HepG2 (cell line): ENCODE measurements around the gene NECAB2. TPM values are rescaled to one million over a fixed set of nuclear protein-coding genes. Genes with fewer than 3 reads are reported as not detected.

ENCODE experiments used
- ARHGAP35 ChIP-seq: sonication (generic); formaldehyde crosslinking; IDR thresholded peaks from 2 replicates; pipeline ENCODE4 v1.9.0; 2022; ENCODE audit warnings: mild to moderate bottlenecking, inconsistent platforms, moderate library complexity, missing genetic modification reagents, borderline replicate concordance
- ARNTL ChIP-seq: sonication (generic); formaldehyde crosslinking; IDR thresholded peaks from 2 replicates; pipeline ENCODE4 v1.4.0; 2020; ENCODE audit warnings: mild to moderate bottlenecking, missing genetic modification reagents
- CAMTA2 ChIP-seq: sonication (generic); formaldehyde crosslinking; IDR thresholded peaks from 2 replicates; pipeline ENCODE4 v1.4.0; 2020; ENCODE audit warnings: mild to moderate bottlenecking, missing genetic modification reagents, borderline replicate concordance
- CENPBD1 ChIP-seq: sonication (generic); formaldehyde crosslinking; IDR thresholded peaks from 2 replicates; pipeline ENCODE4 v1.8.0; 2022; ENCODE audit warnings: missing genetic modification reagents, low read depth, mild to moderate bottlenecking, borderline replicate concordance
- ELF1 ChIP-seq: sonication (generic); formaldehyde crosslinking; IDR thresholded peaks from 2 replicates; pipeline ENCODE4 v1.4.0; 2020; ENCODE audit warnings: missing genetic modification reagents
- ELF3 ChIP-seq: IDR thresholded peaks from 2 replicates; pipeline ENCODE4 v1.6.1; 2016; ENCODE audit warnings: missing genetic modification reagents, missing compliant biosample characterization
- GPN1 ChIP-seq: sonication (generic); formaldehyde crosslinking; IDR thresholded peaks from 2 replicates; pipeline ENCODE4 v1.5.1; 2020; ENCODE audit warnings: missing genetic modification reagents, borderline replicate concordance
- MATR3 ChIP-seq: sonication (generic); formaldehyde crosslinking; IDR thresholded peaks from 2 replicates; pipeline ENCODE4 v1.4.0; 2020; ENCODE audit warnings: missing genetic modification reagents
- MXI1 ChIP-seq: IDR thresholded peaks from 3 replicates; pipeline ENCODE4 v1.6.1; 2012; ENCODE audit warnings: low read depth, low read length, inconsistent platforms, borderline replicate concordance
- NBN ChIP-seq: fragments of 450-650 bp; conservative IDR thresholded peaks from 2 replicates; pipeline ENCODE4 v1.6.1; 2017
- RERE ChIP-seq: IDR thresholded peaks from 2 replicates; pipeline ENCODE4 v1.6.1; 2016; ENCODE audit warnings: low read depth, missing genetic modification reagents, missing compliant biosample characterization
- REXO4 ChIP-seq: sonication (generic); formaldehyde crosslinking; IDR thresholded peaks from 2 replicates; pipeline ENCODE4 v1.8.0; 2022; ENCODE audit warnings: missing genetic modification reagents, mild to moderate bottlenecking, borderline replicate concordance
- SMARCE1 ChIP-seq: fragments of 450-650 bp; IDR thresholded peaks from 2 replicates; pipeline ENCODE4 v1.6.1; 2017; ENCODE audit warnings: borderline replicate concordance
- ZBTB20 ChIP-seq: sonication (generic); formaldehyde crosslinking; IDR thresholded peaks from 2 replicates; pipeline ENCODE4 v1.8.1; 2023; ENCODE audit warnings: missing genetic modification reagents, low read depth, mild to moderate bottlenecking, borderline replicate concordance
- ZNF317 ChIP-seq: sonication (generic); formaldehyde crosslinking; IDR thresholded peaks from 2 replicates; pipeline ENCODE4 v1.5.0; 2020; ENCODE audit warnings: mild to moderate bottlenecking, missing genetic modification reagents
- ZNF839 ChIP-seq: sonication (generic); formaldehyde crosslinking; IDR thresholded peaks from 2 replicates; pipeline ENCODE4 v1.4.0; 2020; ENCODE audit warnings: missing genetic modification reagents, mild to moderate bottlenecking, borderline replicate concordance
- polyA plus RNA-seq, 8 experiments: library from polyadenylated mRNA; depleted of rRNA in 3 of 8; stranded (reverse) in 7 of 8; unstranded in 1 of 8; fragments of >200 nt; fragmentation: Illumina TruSeq in 4 of 8; extraction: Trizol in 4 of 8; gene quantifications; 2 replicates each; pipeline versions ENCODE4 v1.2.1 to v1.2.3, GENCODE V29; 2011 to 2016; ENCODE audit warnings: low read depth in 4 of 8, missing spikeins in 1 of 8, mixed read lengths in 1 of 8; ENCODE audit not compliant: insufficient read depth in 1 of 8
- total RNA-seq, 5 experiments: library from RNA; depleted of rRNA; stranded (reverse); fragments of >200 nt; fragmentation: Illumina TruSeq; extraction: Trizol; gene quantifications; 2 replicates each; pipeline ENCODE4 v1.2.3, GENCODE V29; 2016; ENCODE audit warnings: low read depth in 1 of 5
- TF ChIP-seq, protein P1 (sequence below): sonication (generic); formaldehyde crosslinking; IDR thresholded peaks from 2 replicates; pipeline ENCODE4 v1.4.0; 2020; ENCODE audit warnings: missing genetic modification reagents
- TF ChIP-seq, protein P2 (sequence below): IDR thresholded peaks from 2 replicates; pipeline ENCODE4 v1.6.1; 2016; ENCODE audit warnings: mild to moderate bottlenecking
- TF ChIP-seq, protein P3 (sequence below): sonication (generic); formaldehyde crosslinking; IDR thresholded peaks from 2 replicates; pipeline ENCODE4 v1.4.0; 2020; ENCODE audit warnings: mild to moderate bottlenecking, missing genetic modification reagents

Gene NECAB2
- total and polyA plus RNA-seq, 2 of the 13 experiments (the other 11 are each of a cell fraction or from before 2014, with no cell fraction given) = 0.21 to 0.49 TPM

- TF ChIP-seq ZNF317 (CRISPR knock-in tag) (peak; percentile 69), ZNF839 (no peak), ARNTL (CRISPR knock-in tag) (peak; percentile 98), CAMTA2 (CRISPR knock-in tag) (no peak), MXI1 (peak; percentile 62; the same call in 2 of the 3 replicates), REXO4 (CRISPR knock-in tag) (no peak), NBN (no peak), GPN1 (no peak), ELF1 (CRISPR knock-in tag) (peak; percentile 61), ZBTB20 (CRISPR knock-in tag) (peak; percentile 90; the same call in 1 of the 2 replicates), SMARCE1 (no peak), ARHGAP35 (CRISPR knock-in tag) (0 out of 2 replicates have a peak, but pooled peaks have one; percentile 25), ELF3 (CRISPR knock-in tag) (peak; percentile 96), CENPBD1 (CRISPR knock-in tag) (no peak), RERE (CRISPR knock-in tag) (peak; percentile 99), MATR3 (CRISPR knock-in tag) (no peak)
- TF ChIP-seq, protein P1, sequence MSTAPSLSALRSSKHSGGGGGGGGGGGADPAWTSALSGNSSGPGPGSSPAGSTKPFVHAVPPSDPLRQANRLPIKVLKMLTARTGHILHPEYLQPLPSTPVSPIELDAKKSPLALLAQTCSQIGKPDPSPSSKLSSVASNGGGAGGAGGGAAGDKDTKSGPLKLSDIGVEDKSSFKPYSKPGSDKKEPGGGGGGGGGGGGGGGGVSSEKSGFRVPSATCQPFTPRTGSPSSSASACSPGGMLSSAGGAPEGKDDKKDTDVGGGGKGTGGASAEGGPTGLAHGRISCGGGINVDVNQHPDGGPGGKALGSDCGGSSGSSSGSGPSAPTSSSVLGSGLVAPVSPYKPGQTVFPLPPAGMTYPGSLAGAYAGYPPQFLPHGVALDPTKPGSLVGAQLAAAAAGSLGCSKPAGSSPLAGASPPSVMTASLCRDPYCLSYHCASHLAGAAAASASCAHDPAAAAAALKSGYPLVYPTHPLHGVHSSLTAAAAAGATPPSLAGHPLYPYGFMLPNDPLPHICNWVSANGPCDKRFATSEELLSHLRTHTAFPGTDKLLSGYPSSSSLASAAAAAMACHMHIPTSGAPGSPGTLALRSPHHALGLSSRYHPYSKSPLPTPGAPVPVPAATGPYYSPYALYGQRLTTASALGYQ (CRISPR knock-in tag) = peak; percentile 100
- TF ChIP-seq, protein P2, sequence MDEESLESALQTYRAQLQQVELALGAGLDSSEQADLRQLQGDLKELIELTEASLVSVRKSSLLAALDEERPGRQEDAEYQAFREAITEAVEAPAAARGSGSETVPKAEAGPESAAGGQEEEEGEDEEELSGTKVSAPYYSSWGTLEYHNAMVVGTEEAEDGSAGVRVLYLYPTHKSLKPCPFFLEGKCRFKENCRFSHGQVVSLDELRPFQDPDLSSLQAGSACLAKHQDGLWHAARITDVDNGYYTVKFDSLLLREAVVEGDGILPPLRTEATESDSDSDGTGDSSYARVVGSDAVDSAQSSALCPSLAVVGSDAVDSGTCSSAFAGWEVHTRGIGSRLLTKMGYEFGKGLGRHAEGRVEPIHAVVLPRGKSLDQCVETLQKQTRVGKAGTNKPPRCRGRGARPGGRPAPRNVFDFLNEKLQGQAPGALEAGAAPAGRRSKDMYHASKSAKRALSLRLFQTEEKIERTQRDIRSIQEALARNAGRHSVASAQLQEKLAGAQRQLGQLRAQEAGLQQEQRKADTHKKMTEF (CRISPR knock-in tag) = peak; percentile 99
- TF ChIP-seq, protein P3, sequence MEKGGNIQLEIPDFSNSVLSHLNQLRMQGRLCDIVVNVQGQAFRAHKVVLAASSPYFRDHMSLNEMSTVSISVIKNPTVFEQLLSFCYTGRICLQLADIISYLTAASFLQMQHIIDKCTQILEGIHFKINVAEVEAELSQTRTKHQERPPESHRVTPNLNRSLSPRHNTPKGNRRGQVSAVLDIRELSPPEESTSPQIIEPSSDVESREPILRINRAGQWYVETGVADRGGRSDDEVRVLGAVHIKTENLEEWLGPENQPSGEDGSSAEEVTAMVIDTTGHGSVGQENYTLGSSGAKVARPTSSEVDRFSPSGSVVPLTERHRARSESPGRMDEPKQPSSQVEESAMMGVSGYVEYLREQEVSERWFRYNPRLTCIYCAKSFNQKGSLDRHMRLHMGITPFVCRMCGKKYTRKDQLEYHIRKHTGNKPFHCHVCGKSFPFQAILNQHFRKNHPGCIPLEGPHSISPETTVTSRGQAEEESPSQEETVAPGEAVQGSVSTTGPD (CRISPR knock-in tag) = peak; percentile 95
Observed at GRCh38 chr16:83942815-83943515, 25.1 kb upstream of the NECAB2 start (continued).
